Activated T-helper 17 cell treated with anti-CD3 and anti-CD28 coated beads, Interleukin-2, amount 50 U/mL, for 72 hours (primary cell): ENCODE data around the gene PTEN. TPM values are rescaled to one million over a fixed set of nuclear protein-coding genes. Genes with fewer than 3 reads are reported as not detected.
A peak's percentile ranks its signal among the peaks of the same experiment; 100 is the strongest.

ENCODE experiments used
- ATAC-seq: fragments of 150-1000 bp; cut with Tn5 transposase; replicated peaks from 2 replicates; pipeline ENCODE4 v1.10.0; 2021; ENCODE audit warnings: mild to moderate bottlenecking, moderate library complexity
- H3K27ac Mint-ChIP-seq: one replicate; pipeline ENCODE4 v1.8.0; 2022; ENCODE audit warnings: mixed read lengths
- H3K27me3 Mint-ChIP-seq: one replicate; pipeline ENCODE4 v1.8.0; 2022; ENCODE audit warnings: mixed read lengths
- H3K36me3 Mint-ChIP-seq: one replicate; pipeline ENCODE4 v1.8.0; 2022; ENCODE audit warnings: low read depth, mild to moderate bottlenecking, mixed read lengths
- H3K4me1 Mint-ChIP-seq: one replicate; pipeline ENCODE4 v1.8.0; 2022; ENCODE audit warnings: mixed read lengths
- H3K4me3 Mint-ChIP-seq: one replicate; pipeline ENCODE4 v1.8.0; 2022; ENCODE audit warnings: mild to moderate bottlenecking, mixed read lengths
- H3K9me3 Mint-ChIP-seq: one replicate; pipeline ENCODE4 v1.8.0; 2022; ENCODE audit warnings: mixed read lengths
- total RNA-seq, 2 donors: library from RNA; stranded (reverse); gene quantifications; one replicate each; pipeline ENCODE4 v1.2.3, GENCODE V29; 2022

PTEN gene
- total RNA-seq, 2 donors from 2014 or later: 64.2 to 65.8 TPM

DNA sequence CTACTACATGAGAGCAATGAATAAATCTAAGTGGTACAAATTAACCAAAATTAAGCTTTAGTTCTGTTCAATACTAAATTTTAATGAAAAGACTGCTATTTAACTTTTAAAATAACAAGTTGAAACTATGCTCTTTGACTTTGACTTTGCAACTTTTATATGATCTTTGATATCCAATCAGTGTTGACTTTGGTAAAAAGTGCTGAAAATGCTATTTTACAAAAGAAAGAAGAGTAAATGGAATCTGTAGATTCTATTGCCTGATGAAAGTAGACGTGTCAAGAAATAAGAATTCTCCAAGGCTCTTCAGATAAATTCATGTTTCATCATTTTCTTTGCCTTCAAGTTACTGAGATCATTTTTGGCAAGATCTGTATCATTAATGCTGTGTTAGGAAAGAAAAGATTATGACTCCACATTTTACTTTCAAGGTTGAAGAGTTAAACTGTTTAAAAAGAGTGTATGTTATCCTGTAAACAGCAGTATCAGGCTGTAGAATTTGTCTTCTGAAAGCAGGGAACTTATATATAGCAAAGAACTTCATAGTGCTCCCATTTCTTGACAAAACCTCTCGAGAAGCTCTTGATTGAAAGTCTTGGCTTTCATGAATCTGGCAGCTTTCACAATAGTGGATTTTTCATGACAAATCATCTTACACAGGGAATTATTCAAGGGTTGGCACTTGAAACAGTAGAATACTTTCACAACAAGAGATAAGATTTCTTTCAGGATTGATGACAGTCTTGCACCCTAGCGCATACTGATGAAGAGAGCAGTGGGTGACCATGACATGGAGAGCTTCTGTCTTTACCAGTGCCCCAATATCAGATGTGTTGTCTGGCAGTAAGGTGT, 72.1 kb downstream of the PTEN start:
- no peaks in the 10 kb centered on the region for H3K9me3 Mint-ChIP-seq
- no peak overlapping the region for H3K27ac Mint-ChIP-seq
- ATAC-seq: no peak
- peaks cover 84% of the 10 kb centered on the region for H3K36me3 Mint-ChIP-seq
- H3K27me3 Mint-ChIP-seq: no peaks in the 10 kb centered on the region
- peaks cover 5% of the 10 kb centered on the region for H3K4me1 Mint-ChIP-seq
- no peak overlapping the region for H3K4me3 Mint-ChIP-seq

DNA sequence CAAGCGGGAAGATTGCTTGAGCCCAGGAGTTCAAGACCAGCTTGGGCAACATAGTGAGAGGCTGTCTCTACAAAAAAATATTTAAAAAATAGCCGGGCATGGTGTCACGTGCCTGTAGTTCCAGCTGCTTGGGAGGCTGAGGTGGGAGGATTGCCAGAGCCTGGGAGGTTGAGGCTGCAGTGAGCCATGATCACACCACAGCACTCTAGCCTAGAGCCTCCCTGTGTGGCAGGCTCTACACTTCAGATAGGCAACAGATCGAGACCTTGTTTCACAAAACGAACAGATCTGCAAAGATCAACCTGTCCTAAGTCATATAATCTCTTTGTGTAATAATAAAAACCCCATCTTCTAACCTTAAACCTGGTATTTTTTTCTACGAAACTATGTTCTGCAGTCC, 76.8 kb downstream of the PTEN start:
- no peaks in the 10 kb centered on the region for H3K9me3 Mint-ChIP-seq
- H3K4me3 Mint-ChIP-seq: no peak overlapping the region

DNA sequence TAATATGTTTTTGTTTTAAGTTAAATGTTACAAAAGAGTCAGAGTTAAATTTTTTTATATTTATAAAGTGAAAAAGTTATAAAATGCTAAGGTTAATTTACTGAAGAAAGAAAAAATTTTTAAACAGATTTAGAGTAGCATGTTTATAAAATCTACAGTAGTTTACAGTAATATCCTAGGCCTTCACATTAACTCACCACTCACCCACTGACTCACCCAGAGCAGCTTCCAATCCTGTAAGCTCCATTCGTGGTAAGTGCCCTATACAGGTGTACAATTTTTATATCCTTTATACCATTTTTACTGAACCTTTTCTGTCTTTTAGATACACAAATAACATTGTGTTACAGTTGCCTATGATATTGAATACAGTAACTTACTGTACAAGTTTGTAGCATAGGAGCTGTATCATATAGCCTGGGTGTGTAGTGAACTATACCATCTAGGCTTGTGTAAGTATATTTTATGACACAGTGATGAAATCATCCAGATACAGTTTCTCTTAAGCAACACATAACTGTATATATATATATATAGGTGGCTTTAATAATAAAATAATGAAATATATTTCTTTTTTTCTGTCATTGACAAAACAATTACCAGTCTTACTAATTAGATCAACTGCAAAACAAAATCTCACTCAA, 79.6 kb downstream of the PTEN start:
- Mint-ChIP-seq H3K27me3 (no peaks in the 10 kb centered on the region), H3K9me3 (no peaks in the 10 kb centered on the region), H3K4me3 (no peak overlapping the region), H3K36me3 (peaks cover 76% of the 10 kb centered on the region), H3K27ac (no peak overlapping the region), H3K4me1 (peaks cover 10% of the 10 kb centered on the region)
- ATAC-seq: no peak

More for the DNA sequence above, 76.8 kb downstream of the PTEN start:
- peaks cover 13% of the 10 kb centered on the region for H3K4me1 Mint-ChIP-seq
- H3K27ac Mint-ChIP-seq: peak overlapping the region; percentile 48
- H3K36me3 Mint-ChIP-seq: peaks cover 86% of the 10 kb centered on the region
- H3K27me3 Mint-ChIP-seq: no peaks in the 10 kb centered on the region
- ATAC-seq: no peak

DNA sequence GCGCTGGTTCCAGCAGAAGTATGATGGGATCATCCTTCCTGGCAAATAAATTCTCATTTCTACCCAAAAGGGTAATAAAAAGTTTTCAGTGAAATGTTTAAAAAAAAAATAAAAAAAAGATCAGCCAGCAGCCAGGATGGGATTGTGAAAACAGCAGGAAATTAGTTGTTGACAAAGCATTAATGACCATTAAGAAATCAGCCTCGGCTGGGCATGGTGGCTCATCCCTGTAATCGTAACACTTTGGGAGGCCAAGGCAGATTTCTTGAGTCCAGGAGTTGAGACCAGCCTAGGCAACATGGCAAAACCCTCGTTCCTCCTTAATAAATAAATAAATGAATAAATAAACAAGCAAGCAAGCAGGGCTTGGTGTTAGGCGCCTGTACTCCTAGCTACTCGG, 82.6 kb downstream of the PTEN start:
- Mint-ChIP-seq H3K4me1 (peaks cover 10% of the 10 kb centered on the region), H3K36me3 (peaks cover 52% of the 10 kb centered on the region), H3K4me3 (no peak overlapping the region), H3K27me3 (no peaks in the 10 kb centered on the region), H3K9me3 (no peaks in the 10 kb centered on the region), H3K27ac (peak overlapping the region; percentile 12)
- ATAC-seq: no peak

DNA sequence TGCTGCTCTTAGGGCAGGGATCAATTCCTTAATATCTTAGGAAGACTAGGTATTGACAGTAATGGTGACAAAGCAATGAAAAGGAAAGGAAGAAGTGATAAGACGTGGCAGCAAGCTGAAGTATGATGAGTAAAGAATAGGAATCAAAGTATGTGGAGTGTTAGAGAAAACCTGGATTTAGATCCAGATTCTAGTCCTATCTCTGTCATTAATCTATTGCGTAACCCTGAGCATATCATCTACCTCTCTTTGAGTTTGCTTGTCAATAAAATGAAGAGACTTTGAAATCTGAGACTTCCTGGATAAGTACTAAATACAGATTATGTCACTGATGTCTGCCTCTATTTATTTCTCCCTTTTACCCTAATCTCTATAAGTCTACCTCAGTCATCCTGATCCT, 89.2 kb downstream of the PTEN start:
- H3K4me3 Mint-ChIP-seq: no peak overlapping the region
- H3K27ac Mint-ChIP-seq: no peak overlapping the region
- H3K4me1 Mint-ChIP-seq: peaks cover 4% of the 10 kb centered on the region
- H3K36me3 Mint-ChIP-seq: peaks cover 47% of the 10 kb centered on the region
- H3K9me3 Mint-ChIP-seq: no peaks in the 10 kb centered on the region
- H3K27me3 Mint-ChIP-seq: no peaks in the 10 kb centered on the region
- no peak for ATAC-seq

DNA sequence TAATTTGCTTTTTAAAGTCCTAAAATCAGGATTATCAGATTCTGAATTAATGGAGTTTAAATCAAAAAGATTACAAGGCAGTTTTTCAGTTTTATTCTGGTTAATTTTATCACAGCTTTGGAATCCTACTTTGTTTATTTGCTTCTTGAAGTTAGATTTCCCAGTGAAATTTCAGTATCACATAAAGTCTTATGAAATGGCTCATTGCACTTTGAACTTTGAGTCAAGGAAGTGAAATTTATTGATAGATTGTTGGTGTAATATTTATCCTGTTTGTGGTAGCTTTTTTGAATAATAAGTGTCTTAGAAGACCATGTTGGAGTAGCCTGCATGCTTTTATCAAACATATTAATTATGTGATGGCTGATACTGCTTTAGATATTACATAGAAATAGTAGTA, 92.6 kb downstream of the PTEN start:
- Mint-ChIP-seq H3K36me3 (peaks cover 72% of the 10 kb centered on the region), H3K4me1 (peaks cover 4% of the 10 kb centered on the region)
- ATAC-seq: no peak

GRCh38 chr10:87957702-87958101, 94.3 kb downstream of the PTEN start:
- Mint-ChIP-seq H3K27me3 (no peaks in the 10 kb centered on the region), H3K4me3 (no peak overlapping the region), H3K9me3 (no peaks in the 10 kb centered on the region), H3K4me1 (peaks cover 4% of the 10 kb centered on the region), H3K36me3 (peaks cover 72% of the 10 kb centered on the region), H3K27ac (no peak overlapping the region)
- ATAC-seq: no peak

More for the DNA sequence above, 92.6 kb downstream of the PTEN start:
- H3K27me3 Mint-ChIP-seq: no peaks in the 10 kb centered on the region
- no peak overlapping the region for H3K27ac Mint-ChIP-seq
- H3K9me3 Mint-ChIP-seq: no peaks in the 10 kb centered on the region
- no peak overlapping the region for H3K4me3 Mint-ChIP-seq

DNA sequence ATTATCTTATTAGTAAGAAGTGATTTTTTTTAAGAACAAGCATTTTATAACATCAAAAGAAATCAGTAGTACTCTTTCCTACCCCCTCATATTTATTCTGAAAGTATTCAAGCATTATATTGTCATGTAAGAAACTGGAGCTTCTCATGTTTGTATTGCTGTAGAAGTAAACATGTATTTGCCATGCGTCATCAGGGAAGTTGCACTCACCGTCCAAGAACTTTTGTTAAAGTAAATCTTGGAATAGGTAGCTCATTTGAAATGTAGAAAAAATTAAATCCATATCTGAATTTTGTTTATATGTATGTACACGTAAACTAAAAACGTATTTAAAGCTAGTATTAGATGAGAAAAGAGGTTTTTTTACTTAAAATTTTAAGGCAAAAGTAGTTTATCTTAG, 96.8 kb downstream of the PTEN start:
- Mint-ChIP-seq H3K27me3 (no peaks in the 10 kb centered on the region), H3K36me3 (peaks cover 63% of the 10 kb centered on the region), H3K27ac (no peak overlapping the region), H3K4me1 (no peaks in the 10 kb centered on the region), H3K9me3 (no peaks in the 10 kb centered on the region), H3K4me3 (no peak overlapping the region)
- no peak for ATAC-seq

DNA sequence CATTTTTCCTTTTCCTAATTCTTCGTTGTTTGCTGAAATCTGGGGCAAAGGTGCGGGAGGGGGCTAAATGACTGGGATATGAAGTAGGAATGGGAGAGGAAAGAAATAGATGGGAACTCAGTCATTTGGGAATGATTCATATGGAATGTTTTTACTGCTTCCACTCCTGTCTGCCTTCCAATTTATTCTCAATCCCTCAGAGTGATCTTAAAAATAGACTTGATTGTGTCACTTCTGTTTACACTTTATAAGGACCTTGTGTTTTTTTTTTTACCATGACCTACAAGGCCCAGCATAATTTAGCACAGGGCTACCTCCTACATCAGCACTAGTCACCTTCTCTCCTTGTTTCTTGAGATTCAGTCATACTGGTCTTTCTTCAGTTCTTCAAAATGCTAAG, 97.9 kb downstream of the PTEN start:
- Mint-ChIP-seq H3K36me3 (peaks cover 69% of the 10 kb centered on the region), H3K4me3 (no peak overlapping the region), H3K4me1 (no peaks in the 10 kb centered on the region), H3K27me3 (no peaks in the 10 kb centered on the region), H3K9me3 (no peaks in the 10 kb centered on the region), H3K27ac (no peak overlapping the region)
- no peak for ATAC-seq

DNA sequence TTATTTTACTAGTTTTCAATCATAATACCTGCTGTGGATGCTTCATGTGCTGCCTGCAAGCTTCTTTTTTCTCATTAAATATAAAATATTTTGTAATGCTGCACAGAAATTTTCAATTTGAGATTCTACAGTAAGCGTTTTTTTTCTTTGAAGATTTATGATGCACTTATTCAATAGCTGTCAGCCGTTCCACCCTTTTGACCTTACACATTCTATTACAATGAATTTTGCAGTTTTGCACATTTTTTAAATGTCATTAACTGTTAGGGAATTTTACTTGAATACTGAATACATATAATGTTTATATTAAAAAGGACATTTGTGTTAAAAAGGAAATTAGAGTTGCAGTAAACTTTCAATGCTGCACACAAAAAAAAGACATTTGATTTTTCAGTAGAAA, 103.0 kb downstream of the PTEN start:
- Mint-ChIP-seq H3K4me1 (no peaks in the 10 kb centered on the region), H3K27me3 (no peaks in the 10 kb centered on the region), H3K36me3 (peaks cover 31% of the 10 kb centered on the region), H3K27ac (no peak overlapping the region), H3K9me3 (no peaks in the 10 kb centered on the region), H3K4me3 (no peak overlapping the region)
- ATAC-seq: no peak

- Mint-ChIP-seq H3K9me3 (peaks cover 7% of the 10 kb centered on the region), H3K36me3 (no peaks in the 10 kb centered on the region), H3K27ac (no peak overlapping the region), H3K27me3 (no peaks in the 10 kb centered on the region), H3K4me3 (no peak overlapping the region), H3K4me1 (peaks cover 7% of the 10 kb centered on the region)
- ATAC-seq: no peak
Observed at GRCh38 chr10:87973635-87974034, 110.2 kb downstream of the PTEN start.

DNA sequence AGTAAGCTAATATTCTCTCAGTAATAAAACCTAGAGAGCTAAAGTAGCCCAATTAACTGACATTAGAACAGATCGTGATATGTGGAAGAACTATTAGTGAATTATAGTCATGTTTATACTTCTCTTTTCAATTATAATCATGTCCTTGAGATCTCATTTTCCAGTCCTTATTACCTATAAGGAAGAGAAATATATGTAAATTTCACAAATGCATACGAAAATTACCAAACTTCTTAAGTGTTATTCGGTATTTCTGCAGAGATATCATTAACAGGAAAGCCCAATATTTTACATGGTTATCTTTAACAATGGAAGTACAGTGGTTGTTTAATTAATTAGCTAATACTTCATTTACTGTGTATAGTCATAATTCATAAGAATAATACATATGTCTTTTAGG, 110.7 kb downstream of the PTEN start:
- Mint-ChIP-seq H3K27me3 (no peaks in the 10 kb centered on the region), H3K4me1 (peaks cover 7% of the 10 kb centered on the region), H3K36me3 (no peaks in the 10 kb centered on the region), H3K4me3 (no peak overlapping the region), H3K27ac (no peak overlapping the region), H3K9me3 (peaks cover 7% of the 10 kb centered on the region)
- no peak for ATAC-seq

DNA sequence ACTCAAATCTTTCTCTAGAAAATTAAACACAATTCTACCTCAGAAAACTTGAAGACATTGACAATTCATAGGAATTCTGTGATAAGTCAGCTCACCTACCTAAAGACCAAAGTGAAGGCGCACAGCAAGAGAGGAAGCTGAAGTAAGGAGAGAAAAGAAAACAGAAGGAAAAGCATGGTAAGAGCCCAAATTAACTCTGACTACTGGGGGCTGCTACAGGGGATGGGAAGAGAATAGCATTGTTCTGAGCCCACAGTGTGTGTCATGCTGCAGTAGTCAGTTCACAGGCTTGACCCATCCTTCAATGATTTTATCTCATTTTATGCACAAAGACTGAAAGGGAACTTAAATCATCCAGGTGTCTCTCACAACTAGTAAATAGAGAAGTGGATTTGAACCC, 111.3 kb downstream of the PTEN start:
- Mint-ChIP-seq H3K4me3 (no peak overlapping the region), H3K27me3 (no peaks in the 10 kb centered on the region)

GRCh38 chr10:87976101-87976743, 112.8 kb downstream of the PTEN start:
- Mint-ChIP-seq H3K27ac (no peak overlapping the region), H3K27me3 (no peaks in the 10 kb centered on the region)

More for the DNA sequence above, 111.3 kb downstream of the PTEN start:
- Mint-ChIP-seq H3K9me3 (peaks cover 7% of the 10 kb centered on the region), H3K27ac (no peak overlapping the region), H3K36me3 (no peaks in the 10 kb centered on the region), H3K4me1 (peaks cover 7% of the 10 kb centered on the region)
- no peak for ATAC-seq

GRCh38 chr10:87978166-87978565, 114.7 kb downstream of the PTEN start:
- Mint-ChIP-seq H3K27me3 (no peaks in the 10 kb centered on the region), H3K36me3 (no peaks in the 10 kb centered on the region), H3K27ac (no peak overlapping the region), H3K4me1 (peaks cover 7% of the 10 kb centered on the region), H3K4me3 (no peak overlapping the region), H3K9me3 (peaks cover 3% of the 10 kb centered on the region)
- ATAC-seq: no peak

More at GRCh38 chr10:87976101-87976743, 112.8 kb downstream of the PTEN start:
- Mint-ChIP-seq H3K4me1 (peaks cover 7% of the 10 kb centered on the region), H3K36me3 (no peaks in the 10 kb centered on the region), H3K9me3 (peaks cover 7% of the 10 kb centered on the region), H3K4me3 (no peak overlapping the region)
- no peak for ATAC-seq
